ENCODE results near the gene FBXL19. TPM values are rescaled to one million over a fixed set of nuclear protein-coding genes. Genes with fewer than 3 reads are reported as not detected.

Gene FBXL19
- total and polyA plus RNA-seq, 2 of the 13 experiments (the other 11 are each of a cell fraction or from before 2014, with no cell fraction given), result 6.0 to 13.7 TPM

DNA sequence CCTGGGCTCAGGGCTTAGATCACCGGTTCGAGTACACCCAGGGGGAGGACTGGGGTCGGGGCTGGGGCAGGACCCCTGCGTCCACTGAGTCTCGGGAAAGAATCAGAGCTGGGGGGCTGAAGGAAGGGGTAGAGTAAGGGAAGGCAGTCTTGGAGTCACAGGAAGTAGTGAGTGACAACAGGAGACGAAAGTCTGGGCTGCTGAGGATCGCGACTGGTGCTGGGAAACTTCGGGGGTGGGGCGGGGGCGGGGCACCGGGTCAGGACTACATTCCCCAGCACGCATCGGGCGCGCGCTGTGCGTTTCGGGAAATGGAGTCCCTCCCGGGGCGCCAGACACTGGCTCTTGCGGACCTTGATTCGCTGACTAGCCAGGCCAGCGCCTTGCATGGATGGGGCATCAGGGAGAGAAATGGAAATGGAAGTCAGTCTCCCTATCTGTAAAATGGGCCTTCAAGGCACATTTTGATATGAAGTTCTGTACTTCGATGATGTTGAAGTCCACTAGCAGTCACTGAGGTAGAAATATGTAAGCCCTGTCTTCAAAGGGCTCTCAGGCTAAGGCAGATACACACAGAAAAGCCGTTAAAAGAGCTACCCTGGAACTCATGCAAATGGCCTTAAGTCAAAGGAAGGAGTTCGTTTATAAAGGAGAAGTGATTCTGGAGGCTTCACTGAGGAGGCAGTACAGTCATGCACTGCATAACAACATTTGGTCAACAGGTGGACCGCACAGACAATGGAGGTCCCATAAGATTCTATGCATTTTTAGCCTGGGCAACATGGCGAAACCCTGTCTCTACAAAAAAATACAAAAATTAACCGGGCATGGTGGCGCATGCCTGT is 26.3 kb upstream of the FBXL19 start (continued):
- TF ChIP-seq, protein P1, sequence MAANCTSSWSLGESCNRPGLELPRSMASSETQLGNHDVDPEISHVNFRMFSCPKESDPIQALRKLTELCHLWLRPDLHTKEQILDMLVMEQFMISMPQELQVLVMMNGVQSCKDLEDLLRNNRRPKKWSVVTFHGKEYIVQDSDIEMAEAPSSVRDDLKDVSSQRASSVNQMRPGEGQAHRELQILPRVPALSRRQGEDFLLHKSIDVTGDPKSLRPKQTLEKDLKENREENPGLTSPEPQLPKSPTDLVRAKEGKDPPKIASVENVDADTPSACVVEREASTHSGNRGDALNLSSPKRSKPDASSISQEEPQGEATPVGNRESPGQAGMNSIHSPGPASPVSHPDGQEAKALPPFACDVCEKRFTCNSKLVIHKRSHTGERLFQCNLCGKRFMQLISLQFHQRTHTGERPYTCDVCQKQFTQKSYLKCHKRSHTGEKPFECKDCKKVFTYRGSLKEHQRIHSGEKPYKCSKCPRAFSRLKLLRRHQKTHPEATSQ (CRISPR knock-in tag; IDR thresholded peaks at IDR 0.05; ENCODE audit: borderline replicate concordance), result no peak
- peak; percentile 34; the same call in 1 of the 2 replicates for TF ChIP-seq POLR2AphosphoS5 (IDR thresholded peaks at IDR 0.05; ENCODE audit: low read depth, low read length)
- no peak; the same call in 1 of the 2 replicates for TF ChIP-seq TOPORS (CRISPR knock-in tag; IDR thresholded peaks at IDR 0.05)
- TF ChIP-seq SMAD3 (CRISPR knock-in tag; IDR thresholded peaks at IDR 0.05), result no peak
- no peak for TF ChIP-seq FLYWCH1 (CRISPR knock-in tag; IDR thresholded peaks at IDR 0.05)
- TF ChIP-seq SALL2 (CRISPR knock-in tag; IDR thresholded peaks at IDR 0.05), result no peak; the same call in 1 of the 2 replicates
- TF ChIP-seq ISL2 (CRISPR knock-in tag; IDR thresholded peaks at IDR 0.05), result no peak; the same call in 1 of the 2 replicates
- peak; percentile 74 for TF ChIP-seq ASH2L (IDR thresholded peaks at IDR 0.05; ENCODE audit: insufficient read length, low read depth, low read length)
- TF ChIP-seq ZFP41 (CRISPR knock-in tag; IDR thresholded peaks at IDR 0.05; ENCODE audit: borderline replicate concordance), result no peak
- TF ChIP-seq PTBP1 (IDR thresholded peaks at IDR 0.05; ENCODE audit: low read depth, low read length, poor library complexity, severe bottlenecking), result no peak
- no peak for TF ChIP-seq RBFOX2 (IDR thresholded peaks at IDR 0.05; ENCODE audit: low read depth, low read length)
- no peak for TF ChIP-seq DNMT1 (CRISPR knock-in tag; IDR thresholded peaks at IDR 0.05)
- TF ChIP-seq ZNF232 (CRISPR knock-in tag; IDR thresholded peaks at IDR 0.05; ENCODE audit: borderline replicate concordance), result no peak
- TF ChIP-seq, protein P2, sequence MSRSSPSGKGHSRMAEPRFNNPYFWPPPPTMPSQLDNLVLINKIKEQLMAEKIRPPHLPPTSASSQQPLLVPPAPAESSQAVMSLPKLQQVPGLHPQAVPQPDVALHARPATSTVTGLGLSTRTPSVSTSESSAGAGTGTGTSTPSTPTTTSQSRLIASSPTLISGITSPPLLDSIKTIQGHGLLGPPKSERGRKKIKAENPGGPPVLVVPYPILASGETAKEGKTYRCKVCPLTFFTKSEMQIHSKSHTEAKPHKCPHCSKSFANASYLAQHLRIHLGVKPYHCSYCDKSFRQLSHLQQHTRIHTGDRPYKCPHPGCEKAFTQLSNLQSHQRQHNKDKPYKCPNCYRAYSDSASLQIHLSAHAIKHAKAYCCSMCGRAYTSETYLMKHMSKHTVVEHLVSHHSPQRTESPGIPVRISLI (CRISPR knock-in tag; IDR thresholded peaks at IDR 0.05; ENCODE audit: borderline replicate concordance), result 0 out of 2 replicates have a peak, but pooled peaks have one; percentile 15
- TF ChIP-seq, protein P3, sequence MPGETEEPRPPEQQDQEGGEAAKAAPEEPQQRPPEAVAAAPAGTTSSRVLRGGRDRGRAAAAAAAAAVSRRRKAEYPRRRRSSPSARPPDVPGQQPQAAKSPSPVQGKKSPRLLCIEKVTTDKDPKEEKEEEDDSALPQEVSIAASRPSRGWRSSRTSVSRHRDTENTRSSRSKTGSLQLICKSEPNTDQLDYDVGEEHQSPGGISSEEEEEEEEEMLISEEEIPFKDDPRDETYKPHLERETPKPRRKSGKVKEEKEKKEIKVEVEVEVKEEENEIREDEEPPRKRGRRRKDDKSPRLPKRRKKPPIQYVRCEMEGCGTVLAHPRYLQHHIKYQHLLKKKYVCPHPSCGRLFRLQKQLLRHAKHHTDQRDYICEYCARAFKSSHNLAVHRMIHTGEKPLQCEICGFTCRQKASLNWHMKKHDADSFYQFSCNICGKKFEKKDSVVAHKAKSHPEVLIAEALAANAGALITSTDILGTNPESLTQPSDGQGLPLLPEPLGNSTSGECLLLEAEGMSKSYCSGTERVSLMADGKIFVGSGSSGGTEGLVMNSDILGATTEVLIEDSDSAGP (CRISPR knock-in tag; IDR thresholded peaks at IDR 0.05; ENCODE audit: borderline replicate concordance), result 0 out of 2 replicates have a peak, but pooled peaks have one; percentile 11
- TF ChIP-seq, protein P4, sequence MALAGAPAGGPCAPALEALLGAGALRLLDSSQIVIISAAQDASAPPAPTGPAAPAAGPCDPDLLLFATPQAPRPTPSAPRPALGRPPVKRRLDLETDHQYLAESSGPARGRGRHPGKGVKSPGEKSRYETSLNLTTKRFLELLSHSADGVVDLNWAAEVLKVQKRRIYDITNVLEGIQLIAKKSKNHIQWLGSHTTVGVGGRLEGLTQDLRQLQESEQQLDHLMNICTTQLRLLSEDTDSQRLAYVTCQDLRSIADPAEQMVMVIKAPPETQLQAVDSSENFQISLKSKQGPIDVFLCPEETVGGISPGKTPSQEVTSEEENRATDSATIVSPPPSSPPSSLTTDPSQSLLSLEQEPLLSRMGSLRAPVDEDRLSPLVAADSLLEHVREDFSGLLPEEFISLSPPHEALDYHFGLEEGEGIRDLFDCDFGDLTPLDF (CRISPR knock-in tag; IDR thresholded peaks at IDR 0.05), result no peak
- no peak for TF ChIP-seq CHCHD3 (CRISPR knock-in tag; IDR thresholded peaks at IDR 0.05)
- no peak for TF ChIP-seq ZNF343 (CRISPR knock-in tag; IDR thresholded peaks at IDR 0.05)
- peak; percentile 65; the same call in 1 of the 2 replicates for TF ChIP-seq ZNF317 (CRISPR knock-in tag; IDR thresholded peaks at IDR 0.05)
- TF ChIP-seq ZNF138 (CRISPR knock-in tag; IDR thresholded peaks at IDR 0.05; ENCODE audit: low read depth), result no peak
- no peak for TF ChIP-seq BRD4 (CRISPR knock-in tag; IDR thresholded peaks at IDR 0.05)
- TF ChIP-seq ZNF24 (IDR thresholded peaks at IDR 0.05), result 0 out of 2 replicates have a peak, but pooled peaks have one; percentile 21

Data from HepG2 (cell line).